NK-92 (cell line): ENCODE data around the gene CTRB2.
"Not testable (repeated sequence)": the region's sequence is repeated elsewhere in the genome, so short reads cannot be mapped to it uniquely, and the experiment has no call there.

Source experiments
- DNase-seq: peaks from one replicate; lab custom pipeline; 2025; ENCODE audit not compliant: unreplicated experiment; lab: John Stamatoyannopoulos, UW

Gene CTRB2

DNA sequence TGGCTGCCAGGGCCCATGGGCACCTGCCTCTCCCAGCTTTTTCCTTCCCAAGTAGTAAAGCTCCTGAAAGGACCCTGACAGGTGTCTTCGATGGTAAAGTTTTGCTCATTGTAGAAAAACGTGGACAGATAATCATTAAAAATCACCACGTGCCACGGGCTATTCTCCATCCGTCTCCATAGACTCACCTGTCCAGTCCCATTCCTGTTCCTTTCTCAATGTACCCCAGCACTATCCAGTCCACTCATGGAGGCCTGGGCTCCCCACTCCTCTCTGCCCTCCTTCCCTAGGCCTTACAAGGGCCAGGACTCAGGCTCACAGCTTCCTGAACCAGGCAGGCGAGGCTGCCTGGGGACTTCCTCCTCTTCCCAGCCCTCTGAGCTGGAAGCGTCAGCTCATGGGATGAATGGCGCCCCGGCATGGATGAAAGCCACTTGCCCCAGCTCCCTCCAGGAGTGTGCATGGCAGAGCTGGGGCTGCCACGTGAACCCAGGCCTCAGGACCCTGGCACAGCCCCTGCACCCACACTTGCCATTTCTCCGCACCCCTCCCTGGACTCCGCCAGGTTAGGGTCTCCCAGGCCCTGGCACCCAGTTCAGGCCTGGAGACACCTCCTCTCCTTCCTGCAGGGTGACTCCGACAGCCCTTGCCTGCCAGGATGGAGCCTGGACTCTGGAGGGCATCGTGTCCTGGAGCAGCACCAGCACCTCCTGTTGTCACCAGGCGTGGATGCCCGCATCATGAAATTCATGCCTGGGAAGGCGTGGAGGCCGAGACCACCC is 20.6 kb upstream of the CTRB2 start:
- no peak for DNase-seq

DNA sequence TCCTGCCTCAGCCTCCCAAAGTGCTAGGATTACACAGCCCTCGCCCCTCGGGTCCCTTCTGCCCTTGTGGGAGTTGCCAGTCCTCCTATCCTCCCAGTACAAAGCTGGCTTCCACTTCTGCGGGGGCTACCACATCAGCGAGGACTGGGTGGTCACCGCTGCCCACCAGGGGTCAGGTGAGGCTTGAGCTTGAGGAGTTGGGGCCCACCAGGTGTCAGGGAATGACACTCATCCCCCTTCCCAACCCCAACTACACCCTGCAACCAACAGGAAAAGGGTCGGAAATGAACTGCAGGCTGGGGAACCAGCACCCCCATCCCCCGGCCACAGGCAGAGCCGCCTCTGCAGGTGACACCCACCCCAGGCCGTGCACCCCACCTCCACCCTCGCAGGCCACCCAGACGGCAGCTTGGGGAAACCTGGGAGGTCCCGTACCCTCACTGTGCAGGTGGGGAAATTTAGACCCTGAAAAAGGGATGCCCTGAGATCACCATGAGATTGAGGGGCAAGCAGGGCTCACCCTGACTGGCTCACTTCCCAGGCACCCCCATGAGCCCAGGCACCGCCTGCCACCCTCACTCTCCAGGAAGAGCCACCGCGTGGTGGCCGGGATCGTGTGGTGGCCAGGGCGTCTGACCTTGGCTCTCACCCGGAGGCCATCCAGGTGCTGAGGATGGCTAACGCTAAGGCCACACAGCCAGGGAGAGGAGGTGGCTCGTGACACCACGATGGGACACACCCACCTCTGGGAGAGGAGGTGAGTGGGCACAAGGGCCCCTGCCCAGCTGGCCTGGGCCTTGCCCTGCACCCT is 19.8 kb upstream of the CTRB2 start:
- no peak for DNase-seq

DNA sequence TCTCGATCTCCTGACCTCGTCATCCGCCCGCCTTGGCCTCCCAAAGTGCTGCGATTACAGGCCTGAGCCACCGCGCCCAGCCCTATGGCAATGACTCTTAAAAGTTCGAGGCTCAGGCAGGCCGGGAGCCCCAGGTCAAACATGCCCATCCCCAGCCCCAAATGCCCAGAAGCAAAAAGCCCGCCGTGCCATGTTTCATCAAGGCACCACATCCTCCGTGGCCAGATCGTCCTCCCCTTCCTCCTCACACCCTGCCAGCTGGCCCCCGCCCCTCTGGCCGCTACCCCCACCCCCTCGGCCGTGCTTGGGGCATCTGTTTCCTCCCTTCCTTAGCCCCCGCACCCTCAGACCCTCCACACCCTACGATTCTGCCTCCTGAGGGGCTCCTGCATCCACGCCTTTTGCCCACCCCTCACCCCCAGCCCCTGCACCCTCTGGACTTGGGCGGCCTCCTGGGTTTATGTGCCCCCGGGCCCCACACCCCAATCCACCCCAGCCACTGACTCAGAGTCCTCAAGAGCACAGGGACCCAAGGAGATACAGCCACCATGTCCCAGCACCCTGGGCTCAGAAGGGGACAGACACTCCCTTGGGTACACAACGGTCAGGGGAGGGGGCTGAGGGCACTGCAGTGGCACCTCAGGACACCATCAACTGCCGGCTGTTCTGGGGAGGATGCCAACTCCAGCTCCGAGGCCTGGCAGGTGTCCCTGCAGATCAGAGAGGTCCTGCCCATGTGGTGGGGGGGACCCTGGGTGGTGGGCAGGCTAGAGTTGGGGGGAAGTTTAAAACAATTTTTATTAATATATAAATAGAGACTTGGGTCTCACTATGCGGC is 18.9 kb upstream of the CTRB2 start:
- DNase-seq = no peak

DNA sequence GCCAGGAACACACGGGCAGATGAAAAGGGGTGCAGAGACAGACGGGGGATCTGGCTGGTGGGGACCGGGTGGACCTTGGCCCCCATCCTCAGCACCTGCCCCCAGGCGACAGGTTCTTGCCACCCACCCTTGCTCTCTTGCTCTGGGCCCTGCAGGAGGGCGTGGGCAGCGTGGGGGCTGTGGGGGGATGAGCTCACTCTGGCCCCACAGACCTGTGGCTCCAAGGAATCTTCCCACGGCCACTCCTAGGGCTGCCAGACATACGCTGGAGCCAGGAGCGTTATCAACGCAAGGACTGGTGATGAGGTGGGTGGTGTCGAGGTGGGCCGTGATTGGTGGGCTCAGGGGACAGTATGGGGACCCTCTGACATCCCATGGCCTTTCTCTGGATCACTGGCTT is 18.1 kb upstream of the CTRB2 start:
- no peak for DNase-seq

DNA sequence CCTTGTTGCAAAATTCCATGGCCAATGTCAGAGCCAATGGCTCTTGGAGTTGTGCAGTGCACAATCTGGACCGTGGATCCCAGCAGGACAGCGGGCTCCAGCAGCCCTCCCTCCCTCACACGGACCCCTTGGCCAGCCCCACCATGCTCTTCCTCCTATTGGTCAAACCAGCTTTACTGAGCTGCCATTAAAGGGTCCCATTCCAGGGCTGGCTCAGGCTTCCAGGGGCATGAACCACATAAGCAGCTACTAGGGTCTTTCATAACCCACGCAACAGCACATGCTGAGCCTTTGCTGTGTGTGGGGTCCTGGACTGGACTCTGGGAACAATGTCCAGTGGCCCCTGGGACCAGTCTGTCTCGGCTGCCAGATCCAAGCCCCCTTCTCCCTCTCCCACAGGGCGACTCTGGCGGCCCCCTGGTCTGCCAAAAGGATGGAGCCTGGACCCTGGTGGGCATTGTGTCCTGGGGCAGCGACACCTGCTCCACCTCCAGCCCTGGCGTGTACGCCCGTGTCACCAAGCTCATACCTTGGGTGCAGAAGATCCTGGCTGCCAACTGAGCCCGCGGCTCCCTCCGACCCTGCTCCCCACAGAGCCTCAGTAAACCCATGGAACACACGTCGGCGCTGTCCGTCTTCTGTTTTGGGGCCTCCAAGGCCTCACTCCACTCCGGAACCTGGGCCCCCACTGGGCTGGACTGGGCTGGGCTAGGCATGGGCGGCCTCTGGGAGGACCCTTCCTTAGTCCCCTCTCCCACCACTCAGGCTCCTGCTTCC is 17.5 kb upstream of the CTRB2 start:
- no peak for DNase-seq

DNA sequence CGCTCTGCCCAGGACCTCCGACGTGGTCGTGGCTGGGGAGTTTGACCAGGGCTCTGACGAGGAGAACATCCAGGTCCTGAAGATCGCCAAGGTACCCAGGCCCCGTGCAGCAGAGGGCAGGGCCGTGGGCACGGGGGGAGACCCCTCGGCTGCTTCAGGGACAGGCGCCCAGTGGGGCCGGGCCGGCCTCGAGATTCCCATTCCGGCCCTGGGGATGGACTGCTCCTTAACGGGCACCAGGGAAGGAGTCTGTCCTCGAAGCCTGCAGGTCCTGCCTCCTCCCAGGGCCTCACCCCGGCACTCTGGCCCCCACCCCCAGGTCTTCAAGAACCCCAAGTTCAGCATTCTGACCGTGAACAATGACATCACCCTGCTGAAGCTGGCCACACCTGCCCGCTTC is 16.2 kb upstream of the CTRB2 start:
- not testable (repeated sequence) for DNase-seq

DNA sequence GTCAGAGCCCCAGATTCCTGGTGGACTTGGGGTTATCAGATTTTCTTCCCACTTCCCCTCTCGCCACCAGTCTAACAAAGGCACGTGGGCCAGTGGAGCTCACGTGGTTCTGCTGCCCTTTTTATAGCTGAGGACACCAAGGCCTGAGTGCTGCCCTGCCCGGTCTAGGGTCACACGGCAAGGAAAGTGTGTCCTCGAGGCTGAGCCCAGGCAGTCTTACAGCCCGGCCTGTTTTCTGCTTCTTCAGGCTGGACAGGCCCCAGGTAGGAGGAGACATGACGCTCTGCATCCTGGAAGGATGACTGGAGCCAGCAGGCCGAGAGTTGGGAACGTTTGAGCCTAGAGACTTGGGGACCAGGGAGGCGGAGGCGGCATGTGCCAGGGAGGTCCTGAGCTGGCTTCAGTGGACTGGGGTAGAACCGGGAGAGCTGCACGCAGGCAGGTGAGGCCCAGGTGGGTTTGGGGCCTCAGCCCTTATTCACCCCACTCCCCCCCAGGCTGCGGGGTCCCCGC is 15.4 kb upstream of the CTRB2 start:
- no peak for DNase-seq

DNA sequence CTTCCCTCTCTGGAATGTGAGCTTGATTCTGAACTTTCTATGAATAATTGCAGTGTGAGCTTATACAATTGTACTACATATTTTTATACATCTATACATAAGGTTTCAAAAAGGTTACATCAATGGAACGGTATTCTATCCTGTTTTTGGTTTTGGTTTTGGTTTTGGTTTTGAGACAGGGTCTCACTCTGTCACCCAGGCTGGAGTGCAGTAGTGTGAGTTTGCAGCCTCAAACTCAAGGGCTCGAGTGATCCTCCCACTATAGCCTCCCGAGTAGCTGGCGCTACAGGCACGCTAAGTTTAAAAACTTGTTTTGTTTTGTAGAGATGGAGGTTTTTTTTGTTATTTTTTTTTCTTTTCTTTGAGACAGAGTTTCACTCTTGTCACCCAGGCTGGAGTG is 12.9 kb upstream of the CTRB2 start:
- no peak for DNase-seq

DNA sequence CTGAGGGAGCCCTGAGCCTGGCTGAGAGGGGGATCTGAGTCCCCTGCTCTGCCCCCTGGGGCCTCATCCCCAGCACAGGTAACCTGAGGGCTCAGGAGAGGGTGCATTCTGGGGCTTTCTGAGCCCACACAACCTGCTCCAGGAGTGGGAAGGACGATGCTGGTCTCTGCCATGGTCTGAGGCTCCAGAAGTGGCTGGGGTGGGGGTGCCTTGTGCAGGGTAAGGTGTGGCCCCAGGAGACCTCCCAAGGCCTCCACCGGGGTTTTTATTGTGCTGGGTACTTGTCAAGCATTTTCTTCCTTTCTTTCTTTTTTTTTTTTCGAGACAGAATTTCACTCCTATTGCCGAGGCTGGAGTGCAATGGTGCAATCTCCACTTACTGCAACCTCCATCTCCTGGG is 12.1 kb upstream of the CTRB2 start:
- no peak for DNase-seq

DNA sequence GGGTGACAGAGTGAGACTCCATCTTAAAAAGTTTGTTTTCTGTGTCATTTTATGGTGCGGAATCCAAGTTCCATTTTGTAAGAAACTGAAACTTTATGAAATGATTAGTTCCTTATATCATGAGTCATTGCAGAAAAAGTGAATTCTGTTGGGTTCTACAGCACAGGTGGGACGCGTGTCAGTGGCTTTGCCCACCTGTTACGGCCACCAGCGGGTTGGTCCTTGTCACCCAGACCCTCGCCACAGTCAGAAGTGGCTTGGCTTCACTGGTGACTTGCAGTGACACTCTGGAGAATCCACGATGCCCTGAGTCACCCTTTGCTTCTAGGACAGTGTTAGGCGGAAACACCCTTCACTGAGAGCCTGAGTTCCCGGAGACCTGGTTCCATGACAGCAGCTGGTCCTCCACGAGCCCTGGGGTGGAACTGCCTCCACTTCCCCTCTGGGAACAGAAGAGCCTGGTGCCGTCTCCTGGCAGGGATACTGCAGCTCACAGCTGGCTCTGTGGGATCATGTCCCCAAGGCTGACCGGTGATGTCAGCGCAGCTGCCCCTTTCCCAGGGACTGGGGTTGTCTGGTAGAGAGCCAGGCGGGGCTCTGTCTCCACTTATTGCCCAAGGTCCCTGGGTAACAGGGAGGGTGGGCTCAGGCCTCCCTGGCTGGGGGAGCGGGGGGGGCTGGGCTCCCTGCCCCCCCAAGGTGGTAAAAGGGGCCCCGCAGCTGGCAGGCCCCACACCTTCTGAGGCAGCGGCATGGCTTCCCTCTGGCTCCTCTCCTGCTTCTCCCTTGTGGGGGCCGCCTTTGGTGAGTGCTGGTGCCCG is 11.5 kb upstream of the CTRB2 start, which contains the start of gene CTRB1:
Gene CTRB1 (plus strand): TSS at position 733 of the 821 bp plus-strand sequence. CDS start 20 bp downstream, at position 753.
- DNase-seq = no peak

DNA sequence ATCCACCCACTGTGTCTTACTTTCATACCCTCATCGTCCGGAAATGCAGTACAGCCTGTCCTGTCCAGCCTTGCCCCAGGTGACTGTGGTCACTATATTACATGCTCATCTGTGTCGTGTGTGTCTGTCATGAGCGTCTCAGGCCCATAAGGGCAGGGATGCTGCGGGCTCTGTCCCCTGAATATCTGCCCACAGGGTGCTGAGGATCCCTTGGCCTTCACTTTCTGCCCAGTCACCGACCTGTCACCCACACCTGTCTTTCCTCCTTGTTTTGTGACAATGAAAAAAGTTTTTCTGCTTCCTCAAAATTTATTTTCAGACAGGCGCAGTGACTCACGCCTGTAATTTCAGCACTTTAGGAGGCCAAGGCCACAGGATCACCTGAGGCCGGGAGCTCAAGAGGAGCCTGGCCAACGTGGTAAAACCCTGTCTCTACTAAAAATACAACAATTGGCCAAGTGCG is 10.5 kb upstream of the CTRB2 start:
- DNase-seq = no peak

DNA sequence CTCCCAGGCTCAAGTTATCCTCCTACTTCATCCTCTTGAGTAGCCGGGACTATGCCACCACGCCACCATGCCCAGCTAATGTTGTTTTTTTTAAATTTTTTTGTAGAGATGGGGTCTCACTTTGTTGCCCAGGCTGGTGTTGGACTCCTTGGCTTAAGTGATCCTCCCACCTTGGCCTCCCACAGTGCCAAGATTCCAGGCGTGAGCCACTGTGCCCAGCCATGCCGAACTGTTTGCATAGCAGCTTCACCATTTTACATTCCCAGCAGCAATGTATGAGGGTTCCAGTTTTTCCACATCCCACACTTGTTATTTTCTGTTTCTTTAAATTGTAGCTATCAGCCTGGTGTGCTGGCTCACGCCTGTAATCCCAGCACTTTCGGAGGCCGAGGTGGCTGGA is 9.6 kb upstream of the CTRB2 start:
- DNase-seq = no peak

DNA sequence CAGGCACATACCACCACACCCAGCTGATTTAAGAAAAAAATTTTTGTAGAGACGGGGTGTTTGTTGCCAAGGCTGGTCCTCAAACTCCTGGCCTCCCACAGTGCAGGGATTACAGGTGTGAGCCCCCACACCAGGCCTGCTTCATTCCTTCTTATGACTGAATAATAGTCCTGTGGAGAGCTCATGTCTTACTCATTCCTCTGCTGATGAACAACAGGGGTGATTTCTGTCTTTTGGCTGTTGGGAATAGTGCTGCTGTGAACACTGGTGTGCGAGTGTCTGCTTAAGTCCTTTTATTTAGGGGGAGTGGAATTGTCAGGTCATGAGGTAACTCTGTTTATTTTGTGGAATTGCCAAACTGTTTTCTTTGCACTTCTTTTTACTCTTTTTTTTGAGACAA is 9.2 kb upstream of the CTRB2 start:
- DNase-seq = no peak

DNA sequence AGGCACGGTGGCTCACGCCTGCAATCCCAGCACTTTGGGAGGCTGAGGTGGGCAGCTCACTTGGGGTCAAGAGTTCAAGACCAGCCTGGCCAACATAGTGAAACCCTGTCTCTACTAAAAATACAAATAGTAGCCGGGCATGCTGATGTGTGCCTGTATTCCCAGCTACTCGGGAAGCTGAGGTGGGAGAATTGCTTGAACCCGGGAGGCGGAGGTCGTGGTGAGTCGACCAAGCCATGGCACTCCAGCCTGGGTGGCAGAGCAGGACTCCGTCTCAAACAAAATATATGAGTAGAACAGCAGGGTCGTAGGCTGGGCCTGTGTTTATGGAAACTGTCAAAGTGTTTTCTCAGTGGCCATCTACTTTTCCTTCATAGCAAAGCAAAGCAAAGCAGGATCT is 4.3 kb upstream of the CTRB2 start:
- not testable (repeated sequence) for DNase-seq

DNA sequence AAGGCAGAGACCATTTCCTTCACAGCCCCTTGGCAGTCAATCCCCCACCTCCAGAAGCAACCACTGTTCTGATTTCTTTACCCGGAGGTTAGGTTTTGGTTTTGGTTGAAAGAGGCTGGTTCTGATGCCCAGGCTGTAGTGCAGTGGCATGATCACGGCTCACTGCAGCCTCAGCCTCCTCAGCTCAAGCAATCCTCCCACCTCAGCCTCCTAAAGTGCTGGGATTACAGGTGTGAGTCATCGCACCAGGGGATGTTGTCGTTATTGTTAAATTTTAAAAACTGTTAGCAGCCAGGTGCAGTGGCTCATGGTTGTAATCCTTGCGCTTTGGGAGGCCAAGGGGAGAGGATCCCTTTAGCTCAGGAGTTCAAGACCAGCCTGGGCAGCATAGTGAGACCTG is 3.0 kb upstream of the CTRB2 start:
- no peak for DNase-seq

DNA sequence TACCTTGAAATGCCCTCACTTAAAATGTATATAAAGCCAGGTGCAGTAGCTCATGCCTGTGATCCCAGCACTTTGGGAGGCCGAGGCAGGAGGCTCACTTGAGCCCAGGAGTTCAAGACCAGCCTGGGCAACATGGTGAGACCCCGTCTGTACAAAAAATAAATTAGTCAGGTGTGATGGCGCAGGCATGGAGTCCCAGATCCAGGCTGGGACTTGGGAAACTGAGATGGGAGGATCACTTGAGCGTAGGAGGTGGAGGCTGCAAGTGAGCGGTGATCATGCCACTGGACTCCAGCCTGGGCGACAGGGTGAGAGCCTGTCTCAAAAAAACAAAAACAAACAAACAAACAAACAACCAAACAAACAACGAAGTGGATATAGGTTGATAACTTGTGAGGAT is 2.6 kb upstream of the CTRB2 start:
- DNase-seq = not testable (repeated sequence)

DNA sequence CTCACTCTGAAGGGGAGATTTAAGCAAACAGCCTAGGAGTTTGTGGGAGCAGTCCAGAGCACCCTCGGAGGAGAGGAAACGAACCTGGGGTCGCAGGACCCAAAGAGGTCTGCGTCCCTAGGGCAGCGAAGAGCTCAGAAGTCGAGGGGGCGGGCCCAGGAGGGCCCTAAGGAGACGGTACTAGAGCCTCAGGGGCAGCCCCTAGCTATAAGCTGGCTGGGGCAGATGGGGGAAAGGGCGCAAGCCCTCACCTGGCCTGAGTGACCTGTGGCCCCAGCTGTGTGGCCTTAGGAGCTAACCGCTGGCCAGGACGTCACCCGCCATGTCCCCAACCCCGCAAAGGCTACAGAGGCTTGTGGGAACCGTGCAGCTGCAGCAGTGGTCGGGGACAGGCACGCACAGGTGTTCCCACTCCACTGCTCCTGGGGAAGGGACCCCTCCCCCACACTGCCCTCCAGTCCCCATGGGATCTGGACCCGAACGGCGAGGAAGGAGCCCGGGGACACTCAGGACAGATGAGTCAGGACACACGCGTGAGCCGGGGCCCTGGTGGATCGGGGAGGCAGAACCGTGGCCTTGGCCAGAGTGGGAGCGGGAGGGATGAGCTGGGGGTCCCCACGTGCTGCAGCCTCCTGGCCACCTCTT is 2.0 kb upstream of the CTRB2 start:
- DNase-seq = no peak

DNA sequence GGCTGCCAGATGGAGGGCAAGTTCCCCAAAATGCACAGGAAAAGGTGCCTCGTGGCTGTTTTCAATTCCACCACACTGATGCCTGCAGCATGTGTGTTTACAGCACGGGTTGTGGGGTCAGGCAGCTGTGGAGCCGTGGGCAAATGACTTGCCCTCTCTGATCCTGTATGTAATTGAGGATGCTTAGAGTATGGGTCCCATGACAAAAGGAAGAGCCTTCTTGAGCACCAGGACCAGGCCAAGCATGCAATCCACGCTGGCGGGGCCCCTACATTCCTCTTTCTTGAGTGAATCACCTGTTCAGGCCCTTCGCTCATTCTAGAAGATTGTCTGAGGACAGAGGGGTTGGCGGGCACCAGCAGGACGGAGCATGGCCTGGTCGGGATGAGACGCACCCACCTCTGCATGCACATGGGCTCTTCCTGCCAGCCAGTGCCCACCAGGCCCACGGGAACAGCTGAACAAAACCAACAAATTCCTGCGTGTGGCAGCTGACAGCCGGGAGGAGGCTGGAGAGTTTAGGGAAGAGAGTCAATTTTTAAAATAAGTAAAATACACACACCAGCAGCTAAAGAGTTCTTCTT is 1.4 kb upstream of the CTRB2 start:
- no peak for DNase-seq

DNA sequence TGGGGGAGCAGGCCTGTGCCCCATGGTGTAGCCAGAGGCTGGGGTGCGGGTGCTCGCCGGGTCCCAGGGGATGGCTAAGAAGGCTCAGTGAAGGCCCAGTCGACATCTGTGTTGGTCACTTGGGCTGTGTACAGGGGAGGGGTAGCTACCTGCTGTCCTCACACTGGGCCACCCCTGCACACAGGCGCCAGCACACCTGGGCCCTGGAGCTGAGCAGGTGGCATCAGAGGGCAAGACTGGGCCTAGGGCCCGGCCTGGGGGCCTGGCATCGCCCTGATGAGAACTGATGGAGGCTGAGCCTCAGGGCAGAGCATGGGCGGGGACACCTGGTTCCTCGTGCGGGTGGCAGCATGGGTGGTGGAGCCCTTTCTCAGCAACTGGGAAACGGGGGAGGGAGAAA is 870 bp upstream of the CTRB2 start:
- DNase-seq = no peak
